PFSK-1 (cell line): ENCODE data around the gene CELF4.

Experiments
- POLR2AphosphoS5 ChIP-seq: IDR thresholded peaks from 2 replicates; pipeline ENCODE4 v1.6.1; 2012; ENCODE audit warnings: low read depth, mild to moderate bottlenecking, control low read depth, low read length, moderate library complexity
- REST ChIP-seq, 2 experiments: IDR thresholded peaks; 2 replicates each; pipeline versions ENCODE4 v1.6.1 to v1.8.0; 2011 to 2012; ENCODE audit warnings: low read depth in 2 of 2, low read length in 2 of 2, control low read depth in 1 of 2, inconsistent platforms in 1 of 2, mild to moderate bottlenecking in 1 of 2, moderate library complexity in 1 of 2; ENCODE audit not compliant: insufficient read depth in 1 of 2
- SIN3A ChIP-seq: IDR thresholded peaks from 2 replicates; pipeline ENCODE4 v1.6.1; 2012; ENCODE audit warnings: mild to moderate bottlenecking, low read length, moderate library complexity, borderline replicate concordance; ENCODE audit not compliant: insufficient read depth
- TAF1 ChIP-seq: IDR thresholded peaks from 2 replicates; pipeline ENCODE4 v1.6.1; 2012; ENCODE audit warnings: low read length, control low read depth, borderline replicate concordance; ENCODE audit not compliant: insufficient read depth

GRCh38 chr18:37550118-37550875 is 15.3 kb downstream of the CELF4 start:
- TF ChIP-seq REST (IDR thresholded peaks at IDR 0.05; ENCODE audit: insufficient read depth in 1 of 2, low read depth in 2 of 2, low read length in 2 of 2): no peak
- TF ChIP-seq TAF1: no peak
- TF ChIP-seq SIN3A: no peak
- no peak for TF ChIP-seq POLR2AphosphoS5
